HK-2 (cell line): Measurements from ENCODE around the gene STOM.
"Not testable (repeated sequence)": the region's sequence is repeated elsewhere in the genome, so short reads cannot be mapped to it uniquely, and the experiment has no call there.

ENCODE experiments used
- DNase-seq: peaks from one replicate; pipeline ENCODE4 v3.0.0-alpha.2; 2018; ENCODE audit not compliant: unreplicated experiment

Gene STOM, protein sequence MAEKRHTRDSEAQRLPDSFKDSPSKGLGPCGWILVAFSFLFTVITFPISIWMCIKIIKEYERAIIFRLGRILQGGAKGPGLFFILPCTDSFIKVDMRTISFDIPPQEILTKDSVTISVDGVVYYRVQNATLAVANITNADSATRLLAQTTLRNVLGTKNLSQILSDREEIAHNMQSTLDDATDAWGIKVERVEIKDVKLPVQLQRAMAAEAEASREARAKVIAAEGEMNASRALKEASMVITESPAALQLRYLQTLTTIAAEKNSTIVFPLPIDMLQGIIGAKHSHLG

DNA sequence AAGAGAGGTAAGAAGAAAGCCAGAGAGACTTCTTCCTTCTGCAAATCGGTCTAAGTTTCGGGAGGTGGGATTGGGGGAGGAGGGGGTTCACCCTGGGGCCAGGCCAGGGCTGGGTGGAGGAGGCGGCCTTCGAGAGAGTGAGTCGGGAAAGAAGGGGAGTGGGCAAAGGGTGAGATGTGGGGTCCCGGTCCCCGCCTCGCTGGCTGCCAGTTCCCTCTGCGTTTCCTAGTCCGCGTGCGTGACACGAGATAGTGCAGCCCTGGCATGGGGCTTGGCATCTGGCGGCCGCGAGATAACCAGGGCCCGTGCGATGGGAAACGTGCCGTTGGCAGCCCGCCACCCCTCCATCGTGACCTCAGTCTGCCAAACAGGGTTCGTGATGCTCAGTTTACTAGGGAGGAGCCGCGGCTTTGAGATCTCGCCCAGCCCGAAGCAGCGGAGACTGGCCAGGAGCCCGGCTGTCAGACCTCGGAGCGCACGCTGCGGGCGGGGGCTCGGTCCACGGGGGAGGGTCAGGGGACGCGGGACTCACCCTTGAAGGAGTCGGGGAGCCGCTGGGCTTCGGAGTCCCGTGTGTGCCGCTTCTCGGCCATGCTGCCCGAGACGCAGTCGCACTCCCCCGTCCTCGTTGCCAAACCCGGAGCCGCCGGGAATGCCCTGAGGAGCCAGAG, at the start of gene STOM:
STOM (minus strand) TSS at position 656 of the 671 bp plus-strand sequence; CDS start at position 593, 63 bp downstream.
- peak; percentile 72 for DNase-seq

DNA sequence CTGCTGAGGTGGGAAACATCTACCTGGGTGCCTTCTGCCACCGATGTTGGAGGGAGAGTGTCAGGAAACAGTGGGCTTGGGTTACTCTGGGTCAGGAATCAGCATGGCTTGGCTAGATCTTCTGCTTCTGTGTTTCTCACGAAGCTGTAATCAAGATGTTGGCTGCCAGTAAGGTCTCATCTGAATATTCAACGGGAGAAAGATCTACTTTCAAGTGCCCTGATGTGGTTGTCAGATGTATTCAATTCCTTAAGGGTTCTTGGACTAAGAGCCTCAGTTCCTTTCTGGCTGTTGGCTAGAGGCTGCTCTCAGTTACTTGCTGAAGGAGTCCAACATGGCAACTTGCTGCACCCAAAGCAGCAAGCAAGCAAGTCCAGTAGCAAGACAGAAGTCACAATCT, 41.9 kb upstream of the STOM start:
- DNase-seq: no peak

DNA sequence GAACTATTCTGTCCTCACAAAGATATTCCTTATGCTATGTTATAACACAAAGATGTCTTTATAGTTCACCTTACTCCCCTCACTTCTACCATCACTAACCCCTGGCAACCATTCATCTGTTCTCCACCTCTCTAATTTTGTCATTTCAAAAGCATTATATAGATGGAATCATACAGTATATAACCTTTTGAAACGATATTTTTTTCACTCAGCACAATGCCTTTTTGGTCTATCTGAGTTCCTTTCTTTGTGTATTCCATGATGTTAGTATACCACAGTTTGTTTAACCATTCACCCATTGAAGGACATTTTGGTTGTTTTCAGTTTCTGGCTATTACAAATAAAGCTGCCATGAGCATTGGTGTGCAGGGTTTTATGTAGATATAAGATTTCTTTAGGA, 35.8 kb upstream of the STOM start:
- DNase-seq: no peak

DNA sequence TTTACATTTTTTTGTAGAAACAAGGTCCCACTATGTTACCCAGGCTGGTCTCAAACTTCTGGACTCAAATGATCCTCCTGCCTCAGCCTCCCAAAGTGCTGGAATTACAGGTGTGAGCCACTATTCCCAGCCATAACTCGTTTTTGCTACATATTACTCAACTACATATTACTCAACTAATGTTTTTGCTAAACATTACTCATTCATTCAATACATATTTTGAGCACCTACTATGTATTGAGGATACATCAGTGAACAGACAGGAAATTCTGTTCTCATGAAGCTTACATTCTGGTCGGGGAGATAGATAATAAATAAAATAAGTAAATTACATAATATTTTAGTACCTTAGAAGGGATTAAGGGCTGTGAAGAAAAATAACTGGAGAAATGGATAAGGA, 34.9 kb upstream of the STOM start:
- no peak for DNase-seq

DNA sequence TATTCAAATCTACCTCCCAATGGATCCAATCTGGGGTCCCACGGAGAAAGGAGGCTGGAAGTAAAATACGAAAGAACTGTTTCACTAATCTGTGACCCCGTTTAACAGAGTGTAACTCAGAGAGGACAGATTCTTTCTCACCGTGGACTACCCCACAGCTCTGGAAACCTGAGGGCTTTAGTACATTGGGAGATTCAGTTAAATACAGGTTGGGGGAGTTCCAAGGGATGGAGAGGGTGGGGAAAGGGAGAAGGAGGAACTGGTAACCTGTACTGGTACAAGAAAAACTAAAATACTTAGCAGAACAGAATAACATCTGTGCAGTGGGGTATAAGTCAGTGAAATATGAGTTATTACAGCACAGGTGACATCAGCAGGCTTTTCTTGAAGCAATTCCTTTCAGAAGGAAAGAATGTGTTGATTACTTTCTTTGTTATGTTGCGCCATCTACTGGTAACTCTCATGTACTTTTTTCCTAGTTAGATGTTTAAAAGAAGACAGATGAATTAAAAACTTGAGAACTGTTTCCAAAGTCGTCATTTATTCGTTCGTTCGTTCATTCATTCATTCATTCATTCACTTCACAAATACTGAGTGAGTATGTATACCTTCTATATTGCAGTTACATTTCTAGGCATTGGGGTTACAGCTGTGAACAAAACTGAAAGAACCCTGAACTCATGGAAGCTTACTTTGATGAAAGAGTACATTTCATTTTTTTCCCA, 30.0 kb upstream of the STOM start:
- DNase-seq: no peak

DNA sequence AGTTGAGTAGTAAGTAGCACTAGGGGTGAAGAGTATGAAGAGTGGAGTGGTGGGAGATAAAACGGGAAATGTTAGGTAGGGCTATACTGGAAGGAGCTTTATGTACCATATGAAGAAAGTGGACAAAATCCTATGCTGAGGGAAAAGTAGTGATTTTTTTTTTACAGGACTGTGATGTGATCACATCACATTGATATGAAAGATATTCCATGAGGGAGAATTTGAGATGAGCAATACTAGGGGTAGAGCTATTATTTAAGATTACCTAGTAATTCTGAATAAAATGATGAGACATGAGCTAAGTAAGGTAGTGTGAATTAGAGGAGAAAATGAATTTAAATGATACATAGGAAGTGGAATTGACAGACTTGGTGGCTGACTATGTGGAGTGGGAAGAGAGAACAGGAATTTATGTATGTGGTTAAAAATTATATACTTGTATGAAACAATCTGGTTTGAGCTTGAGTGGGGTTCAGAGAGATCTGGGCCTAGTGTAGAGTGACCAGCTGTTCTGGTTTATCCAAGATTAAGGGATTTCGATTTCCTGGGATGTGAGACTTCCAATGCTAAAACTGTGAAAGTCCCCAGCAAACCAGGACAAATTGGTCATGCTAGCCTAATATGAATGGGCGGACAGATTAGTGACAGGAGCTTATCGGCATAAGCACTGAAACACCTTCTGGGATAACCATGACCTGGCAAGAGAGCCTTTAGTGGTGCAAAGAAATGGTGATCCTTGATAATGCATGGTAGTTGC, 29.3 kb upstream of the STOM start:
- no peak for DNase-seq

DNA sequence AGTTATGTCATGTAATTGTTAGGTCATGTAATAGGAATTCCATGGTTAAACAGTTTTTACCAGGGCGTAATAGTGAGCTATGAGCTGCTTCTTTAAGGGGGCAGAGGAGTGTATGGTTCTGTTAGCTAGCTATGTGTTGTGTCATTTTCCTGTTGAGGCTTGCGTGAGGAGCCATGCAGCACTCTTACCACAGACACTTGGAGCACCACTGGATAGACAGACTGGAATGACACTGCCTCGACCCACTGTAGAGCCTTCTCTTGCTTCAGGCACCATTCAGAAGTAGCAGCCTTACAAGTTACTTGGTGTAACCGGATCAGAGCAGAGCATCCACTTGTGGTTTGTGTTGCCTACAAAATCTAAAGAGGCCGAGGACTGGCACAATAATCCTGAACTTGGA, 28.3 kb upstream of the STOM start:
- no peak for DNase-seq

DNA sequence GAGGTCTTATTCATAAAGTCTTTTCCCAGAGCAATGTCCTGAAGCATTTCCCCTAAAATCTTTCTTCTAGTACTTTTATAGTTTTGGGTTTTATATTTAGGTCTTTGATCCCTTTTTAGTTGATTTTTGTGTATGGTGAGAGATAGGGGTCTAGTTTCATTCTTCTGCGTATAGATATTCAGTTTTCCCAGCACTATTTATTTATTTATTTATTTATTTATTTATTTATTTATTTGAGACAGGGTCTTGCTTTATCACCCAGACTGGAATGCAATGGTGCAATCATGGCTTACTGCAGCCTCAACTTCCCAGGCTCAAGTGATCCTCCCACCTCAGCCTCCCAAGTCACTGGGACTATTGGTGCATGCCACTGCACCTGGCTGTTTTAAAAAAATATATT, 27.2 kb upstream of the STOM start:
- not testable (repeated sequence) for DNase-seq

DNA sequence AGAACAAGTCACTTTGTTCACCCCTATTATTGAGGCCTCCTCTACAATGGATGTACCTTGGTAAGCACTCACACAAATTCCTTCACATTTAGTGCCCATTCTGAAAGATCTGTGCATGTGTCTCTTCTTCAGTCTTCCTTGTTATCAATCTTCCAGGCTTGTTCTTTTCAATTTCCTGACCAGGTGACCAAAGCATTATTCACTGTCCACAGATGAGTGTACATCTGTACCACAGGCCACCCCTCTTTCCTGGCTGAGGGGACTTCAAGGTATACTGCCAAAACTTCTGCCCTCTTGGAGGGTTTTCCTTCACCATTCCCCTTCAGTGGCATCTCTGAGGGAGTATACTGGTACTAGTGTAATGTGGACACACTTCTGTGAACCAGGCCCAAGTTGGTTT, 25.5 kb upstream of the STOM start:
- DNase-seq: no peak

DNA sequence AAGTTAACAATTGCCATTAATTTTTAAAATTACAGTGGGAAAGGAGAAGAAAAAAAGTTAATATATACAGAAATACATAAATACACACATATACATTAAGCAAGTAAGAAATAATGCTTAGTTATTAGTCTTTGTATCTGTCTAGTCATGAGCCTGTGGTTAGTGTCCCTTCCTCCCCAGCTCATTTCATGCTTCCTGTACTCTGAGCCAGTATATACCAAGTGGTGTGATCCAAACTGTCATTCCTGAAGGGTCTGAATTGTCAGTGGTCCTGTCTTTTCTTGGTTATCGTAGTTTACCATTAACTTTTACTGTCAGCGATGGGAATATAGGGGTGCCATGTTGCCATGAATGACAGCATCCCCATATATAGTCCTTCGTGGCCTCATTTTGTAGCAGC, 24.2 kb upstream of the STOM start:
- DNase-seq: no peak

DNA sequence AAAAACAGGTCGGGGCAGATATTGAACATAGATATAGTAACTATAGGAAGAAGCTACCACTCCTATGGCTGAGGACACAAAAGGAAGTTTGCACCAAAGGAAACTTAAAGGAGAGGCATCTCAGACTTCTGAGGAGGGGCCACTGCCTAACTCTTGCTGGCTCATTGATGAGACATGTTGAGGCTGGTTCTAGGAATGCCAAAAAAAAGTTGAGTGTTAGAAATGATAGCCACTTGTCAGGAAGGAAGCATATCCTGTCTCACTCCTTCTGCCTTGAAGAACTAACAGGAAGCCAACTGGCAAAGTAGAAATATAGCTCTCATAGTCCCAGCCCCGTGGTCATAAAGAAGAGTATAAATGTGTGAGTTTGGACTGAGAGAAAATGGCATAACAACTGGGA, 23.3 kb upstream of the STOM start:
- no peak for DNase-seq

DNA sequence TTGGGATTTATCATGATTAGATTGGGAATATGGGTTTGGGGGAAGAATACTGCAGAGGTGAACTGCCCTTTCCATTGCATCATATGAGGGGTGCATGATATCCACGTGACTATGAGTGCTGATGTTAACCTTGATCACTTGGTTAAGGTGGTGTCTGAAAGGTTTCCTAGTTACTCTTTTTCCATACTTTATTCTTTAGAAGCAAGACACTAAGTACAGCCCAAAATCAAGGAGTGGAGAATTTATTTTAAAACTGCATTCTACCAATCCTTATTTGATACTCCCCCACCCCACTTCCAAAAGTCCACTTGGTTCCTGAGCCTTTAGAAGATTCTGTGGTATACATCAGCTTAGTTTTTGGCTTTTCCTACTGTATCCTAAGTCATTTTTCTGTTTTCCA, 20.3 kb upstream of the STOM start:
- no peak for DNase-seq

DNA sequence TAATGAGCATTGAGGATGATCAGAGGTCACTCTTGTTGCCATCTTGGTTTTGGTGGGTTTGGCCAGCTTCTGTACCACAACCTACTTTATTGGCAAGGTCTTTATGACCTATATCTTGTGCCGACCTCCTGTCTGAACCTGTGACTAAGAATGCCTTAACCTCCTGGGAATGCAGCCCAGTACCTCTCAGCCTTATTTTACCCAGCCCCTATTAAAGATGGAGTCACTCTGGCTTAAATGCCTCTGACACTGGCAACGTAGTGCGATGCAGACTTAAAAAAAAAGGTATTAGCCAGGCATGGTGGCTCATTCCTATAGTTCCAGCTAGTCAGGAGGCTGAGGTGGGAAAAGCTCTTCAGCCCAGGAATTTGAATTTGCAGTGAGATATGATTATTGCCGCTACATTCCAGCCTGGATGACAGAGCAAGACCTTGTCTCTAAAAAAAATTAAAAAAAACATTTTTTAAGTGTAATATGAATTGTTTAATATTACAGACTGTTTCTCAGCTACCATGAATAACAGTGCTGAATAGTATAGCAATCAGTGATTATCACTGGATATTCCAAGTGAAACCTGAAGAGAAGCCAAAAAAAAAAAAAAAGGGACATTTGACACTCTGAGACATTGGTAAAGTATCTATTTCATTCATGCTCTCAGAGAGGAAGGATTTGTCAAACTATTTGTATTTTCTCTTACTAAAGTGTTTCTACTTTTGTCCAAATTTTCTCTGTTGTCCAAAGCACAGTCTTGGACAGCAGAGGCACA, 18.3 kb upstream of the STOM start:
- no peak for DNase-seq

DNA sequence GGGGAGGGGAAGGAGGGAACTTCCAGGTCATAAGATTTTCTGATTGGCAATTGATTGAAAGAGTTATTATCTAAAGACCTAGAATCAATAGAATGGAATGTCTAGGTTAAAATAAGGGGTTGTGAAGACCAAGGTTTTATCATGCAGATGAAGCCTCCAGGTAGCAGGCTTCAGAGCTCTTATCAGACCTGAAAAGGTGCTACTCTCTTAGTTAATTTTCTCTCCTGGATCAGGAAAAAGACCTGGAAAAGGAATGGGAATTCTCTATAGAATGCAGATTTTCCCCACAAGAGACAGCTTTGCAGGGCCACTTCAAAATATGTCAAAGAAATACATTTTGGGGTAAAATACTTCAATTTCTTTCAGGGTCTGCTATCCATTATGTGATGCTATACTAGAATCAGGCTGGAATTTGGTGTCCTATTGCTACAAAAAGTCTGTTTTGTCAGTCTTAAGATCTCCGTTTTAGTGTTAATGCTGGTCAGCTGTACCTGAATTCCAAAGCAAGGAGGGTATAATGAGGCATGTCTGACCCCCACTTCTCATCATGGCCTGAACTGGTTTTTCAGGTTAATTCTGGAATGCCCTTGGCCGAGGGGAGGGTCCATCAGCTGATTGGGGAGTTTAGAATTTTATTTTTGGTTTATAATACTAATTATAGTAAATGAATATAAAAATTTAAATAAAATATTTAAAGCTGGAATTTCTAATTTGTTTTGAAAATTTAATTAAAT, 16.6 kb upstream of the STOM start:
- no peak for DNase-seq

DNA sequence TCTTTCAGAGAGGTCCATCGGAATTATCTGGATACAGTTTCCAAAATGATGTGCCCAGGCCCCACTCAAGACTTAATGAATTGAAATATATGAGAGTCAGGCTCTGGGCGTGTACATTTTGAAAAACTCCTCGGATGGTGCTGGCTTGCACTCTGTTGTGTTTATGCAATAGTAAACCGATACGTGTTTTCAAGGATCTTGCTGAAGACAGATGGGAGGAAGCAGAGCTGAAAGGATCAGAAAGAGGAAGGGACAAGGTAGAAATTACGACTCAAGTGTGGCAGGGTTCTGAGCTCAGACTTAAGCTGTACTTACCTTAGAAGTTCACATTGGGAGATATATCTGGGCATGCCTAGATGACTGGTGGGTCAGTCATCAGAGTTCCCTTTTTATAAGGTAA, 13.7 kb upstream of the STOM start:
- no peak for DNase-seq

DNA sequence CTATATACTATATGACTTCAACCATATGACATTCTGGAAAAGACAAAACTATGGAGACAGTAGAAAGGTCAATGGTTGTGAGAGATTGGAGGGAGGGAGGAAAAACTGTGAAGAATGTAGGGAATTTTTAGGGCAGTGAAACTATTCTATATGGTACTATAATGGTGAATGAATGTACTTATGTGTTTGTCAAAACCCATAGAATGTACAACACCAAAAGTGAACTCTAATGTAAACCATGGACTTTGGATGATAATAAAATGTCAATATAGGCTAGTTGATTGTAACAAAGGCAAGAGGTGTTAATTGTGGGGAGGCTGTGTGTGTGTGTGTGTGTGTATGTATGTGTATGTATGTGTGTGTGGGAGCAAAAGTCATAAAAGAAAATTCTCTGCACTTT, 10.8 kb upstream of the STOM start:
- DNase-seq: no peak

DNA sequence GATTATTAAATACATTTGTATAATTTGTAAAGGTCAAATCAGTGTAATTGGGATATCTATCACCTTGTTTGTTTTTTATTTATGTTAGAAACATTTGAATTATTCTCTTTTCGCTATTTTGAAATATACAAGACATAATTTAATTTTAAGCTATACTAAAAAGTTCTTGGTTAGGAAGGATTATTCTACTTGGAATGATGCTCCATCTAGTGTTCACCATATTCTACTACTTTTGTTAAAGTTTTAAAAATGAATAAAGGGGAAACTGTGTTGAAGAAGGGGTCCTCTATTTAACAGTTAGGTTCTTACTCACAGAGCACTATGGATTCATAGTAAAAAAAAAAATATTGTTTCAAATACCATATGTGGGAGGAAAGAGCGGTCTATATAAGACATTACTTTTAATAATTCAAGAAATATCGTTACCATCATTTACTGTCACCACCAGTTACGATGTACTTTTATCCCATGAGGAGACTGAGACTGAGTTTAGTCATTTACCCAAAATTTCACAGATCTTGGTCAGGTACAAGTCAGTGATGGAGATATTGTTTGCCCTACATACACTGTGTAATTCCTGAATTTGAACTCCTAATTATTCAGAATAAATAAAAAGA, 6.3 kb upstream of the STOM start:
- DNase-seq: no peak

DNA sequence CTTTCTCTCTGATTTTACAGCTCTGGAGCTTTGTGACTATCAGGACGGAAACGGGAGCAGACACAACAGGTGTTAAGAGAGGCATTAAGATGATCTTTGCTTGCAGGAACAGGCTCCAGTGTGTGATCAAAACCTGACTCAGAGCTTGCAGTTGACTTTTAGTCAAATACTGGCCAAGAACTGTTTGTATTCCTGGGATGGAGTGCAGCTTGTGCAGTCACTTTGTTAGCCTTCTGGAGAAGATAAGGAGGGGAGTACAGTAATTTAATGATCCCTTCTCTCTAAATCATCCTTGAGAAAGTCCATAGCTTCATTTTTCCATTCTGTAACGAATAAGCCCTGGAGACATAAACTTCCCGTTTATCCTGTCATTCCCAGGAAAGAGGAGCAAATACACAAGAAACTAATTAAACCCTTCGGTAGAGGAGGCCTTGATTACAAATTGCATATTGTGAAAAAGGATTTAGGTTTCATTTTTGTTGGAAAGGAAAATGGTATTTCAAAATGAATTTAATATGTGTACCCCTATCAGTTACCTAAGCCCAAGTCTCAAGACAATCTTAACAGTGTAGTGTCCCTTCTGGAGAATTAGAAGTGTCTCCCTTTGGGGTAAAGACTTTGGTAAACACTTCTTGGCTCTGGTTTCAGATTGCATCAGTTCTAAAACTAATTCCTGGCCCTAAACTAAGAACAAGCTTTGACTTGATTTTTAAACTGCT, 3.1 kb upstream of the STOM start:
- DNase-seq: no peak

DNA sequence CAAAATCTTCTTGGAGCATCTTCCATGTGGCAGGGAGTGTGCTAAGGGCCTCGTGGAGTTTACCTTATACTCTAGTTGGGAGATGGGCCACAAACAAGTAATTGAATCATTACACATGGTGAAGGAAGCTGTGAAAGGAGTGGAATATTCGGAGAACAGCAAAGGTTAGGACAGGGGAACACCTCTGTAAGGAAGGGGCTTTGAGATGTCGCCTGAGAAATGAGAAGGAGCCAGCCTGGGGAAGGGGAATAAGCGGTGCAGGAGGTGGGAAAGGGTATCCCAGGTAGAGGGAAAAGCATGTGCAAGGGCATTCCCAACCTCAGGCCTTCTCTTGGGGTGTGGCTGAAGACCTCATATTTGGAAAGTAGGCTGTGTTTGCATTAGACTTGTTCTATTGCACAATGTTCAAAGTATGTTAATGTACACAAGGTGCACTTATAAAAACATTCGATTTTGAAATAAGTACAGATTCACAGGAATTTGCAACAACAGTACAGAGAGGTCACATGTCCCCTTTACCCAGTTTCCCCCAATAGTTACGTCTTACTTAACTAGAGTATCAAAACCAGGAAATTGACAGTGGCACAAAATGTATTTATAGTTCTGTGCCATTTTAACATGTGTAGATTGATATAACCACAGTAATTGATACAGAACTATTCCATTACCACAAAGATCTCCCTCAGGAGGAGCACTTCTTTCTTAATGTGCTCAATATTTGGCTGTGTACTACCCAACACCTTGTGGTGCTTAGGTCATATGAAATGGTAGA, 2.4 kb upstream of the STOM start:
- no peak for DNase-seq
